H54 (cell line): ENCODE results near the gene GJA1.
A peak's percentile ranks its signal among the peaks of the same experiment; 100 is the strongest.
"Not testable (repeated sequence)": the region's sequence is repeated elsewhere in the genome, so short reads cannot be mapped to it uniquely, and the experiment has no call there.

Experiments
- DNase-seq: peaks from one replicate; pipeline ENCODE4 v3.0.0; 2011; ENCODE audit warnings: low spot score, mixed read lengths; ENCODE audit not compliant: insufficient read length
- FAIRE-seq: peaks from 3 replicates; lab custom pipeline; 2011; peaks lifted over from hg19 to GRCh38; lab: Jason Lieb, UNC
- POLR2A ChIP-seq: IDR thresholded peaks from 2 replicates; pipeline ENCODE4 v1.6.1; 2011; ENCODE audit warnings: low read depth, mild to moderate bottlenecking, low read length

GJA1 gene

GRCh38 chr6:121428872-121429756, 6.3 kb upstream of the GJA1 start:
- no peak for TF ChIP-seq POLR2A

GRCh38 chr6:121430514-121431460, 4.7 kb upstream of the GJA1 start:
- FAIRE-seq (peak; percentile 77), DNase-seq (no peak)
- TF ChIP-seq POLR2A = no peak

More at GRCh38 chr6:121428872-121429756, 6.3 kb upstream of the GJA1 start:
- DNase-seq = no peak
- FAIRE-seq = no peak

- DNase-seq, FAIRE-seq: not testable (repeated sequence)
Observed at GRCh38 chr6:121431776-121432175, 3.7 kb upstream of the GJA1 start.

DNA sequence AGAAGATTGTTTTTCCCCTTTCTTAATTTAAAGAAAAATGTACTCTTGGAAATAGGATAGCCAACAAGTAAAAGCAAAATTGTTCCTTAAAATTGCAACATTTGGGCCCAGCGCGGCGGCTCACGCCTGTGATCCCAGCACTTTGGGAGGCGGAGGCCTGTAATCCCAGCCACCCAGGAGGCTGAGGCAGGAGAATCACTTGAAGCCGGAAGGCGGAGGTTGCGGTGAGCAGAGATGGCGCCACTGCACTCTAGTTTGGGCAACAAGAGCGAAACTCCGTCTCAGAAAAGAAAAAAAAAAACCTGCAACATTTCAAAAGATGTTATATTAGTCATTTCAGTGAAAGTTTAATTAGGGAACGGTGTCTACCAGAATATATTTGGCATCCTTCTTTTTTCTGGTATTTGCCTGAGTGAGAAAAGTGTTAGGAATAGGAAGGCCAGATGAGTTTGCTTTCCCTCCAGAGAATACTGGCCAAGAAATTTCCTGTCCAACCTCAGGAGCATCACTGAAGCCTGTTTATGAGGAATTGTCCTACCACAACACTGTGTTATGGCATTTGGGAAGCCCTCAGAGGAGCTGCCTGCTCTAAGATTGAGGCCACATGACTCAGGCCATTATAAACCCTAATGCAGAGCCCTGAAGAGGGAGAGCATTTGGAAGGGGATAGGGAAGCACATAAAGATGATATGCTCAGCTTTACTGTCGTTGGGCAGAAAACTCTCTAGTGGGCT, 1.2 kb upstream of the GJA1 start:
- no peak for TF ChIP-seq POLR2A
- FAIRE-seq (no peak), DNase-seq (no peak)

DNA sequence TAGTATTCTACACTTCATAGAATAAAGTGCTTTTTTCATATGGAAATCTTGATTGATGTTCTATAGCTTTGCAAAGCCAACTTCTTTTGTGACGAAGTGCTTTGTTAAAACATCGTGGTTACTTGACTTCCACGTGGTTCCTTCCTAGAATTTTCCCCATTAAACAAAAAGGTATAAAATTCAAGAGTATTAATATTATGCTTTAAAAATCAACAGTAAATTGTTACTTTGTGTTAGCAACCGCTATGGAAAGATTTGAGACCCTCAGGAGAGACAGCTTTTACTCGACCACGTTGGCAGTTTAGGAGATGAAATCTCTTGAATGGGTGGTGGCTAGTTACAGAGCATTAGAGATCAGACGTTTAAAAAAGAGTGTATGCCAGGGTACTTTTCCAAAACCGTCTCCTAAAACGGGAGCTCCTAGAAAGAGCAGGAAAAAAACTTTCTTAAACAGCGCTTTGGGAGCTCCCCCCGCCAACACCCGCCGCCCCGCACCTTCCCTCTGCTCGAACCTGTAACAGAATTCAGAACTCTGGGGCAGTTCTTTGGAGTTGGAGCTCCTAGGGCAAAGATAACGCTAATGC, 920 bp downstream of the GJA1 start:
- TF ChIP-seq POLR2A = no peak
- FAIRE-seq (no peak), DNase-seq (no peak)

GRCh38 chr6:121436960-121437850, 1.8 kb downstream of the GJA1 start:
- no peak for TF ChIP-seq POLR2A
- DNase-seq = peak; percentile 15
- no peak for FAIRE-seq

DNA sequence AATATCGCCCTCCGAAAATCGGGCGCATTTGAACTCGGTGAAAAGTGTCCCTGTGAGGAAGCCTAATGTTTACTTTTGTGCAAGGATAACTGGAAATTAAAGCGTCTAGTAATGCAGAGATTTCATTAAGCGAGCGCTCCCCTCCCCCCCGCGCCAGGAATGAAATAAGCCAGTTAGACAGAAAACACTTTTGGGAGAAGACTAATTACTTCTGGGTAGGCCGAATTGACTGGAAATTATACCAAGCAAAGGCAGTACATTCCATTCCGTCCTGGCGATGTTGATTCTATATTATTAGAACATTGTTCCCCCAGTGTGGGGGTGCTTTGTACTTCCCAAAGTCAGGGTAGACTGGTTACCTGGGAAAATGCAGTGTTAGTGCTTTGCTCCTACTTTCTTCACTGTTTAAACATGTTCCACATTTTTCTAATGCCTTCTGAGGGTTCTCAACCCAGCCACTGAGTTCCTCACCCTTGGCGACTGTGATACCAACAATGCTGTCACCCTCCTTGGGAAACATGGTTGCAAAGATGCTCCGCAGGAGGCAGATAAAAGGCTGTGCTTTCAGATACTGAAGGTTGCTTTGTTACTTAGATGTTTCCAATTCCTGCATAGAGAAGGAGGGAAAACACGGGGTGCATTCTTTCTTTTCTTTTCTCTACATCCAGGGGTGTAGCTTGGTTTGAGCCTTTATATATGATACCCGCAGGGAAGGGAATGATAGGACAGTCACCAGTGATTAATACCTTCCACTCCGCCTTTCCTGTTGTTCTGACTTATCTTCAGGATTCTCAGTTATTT, 2.6 kb downstream of the GJA1 start:
- FAIRE-seq (no peak), DNase-seq (no peak)
- no peak for TF ChIP-seq POLR2A

- FAIRE-seq (no peak), DNase-seq (no peak)
- TF ChIP-seq POLR2A = no peak
Observed at GRCh38 chr6:121438869-121439268, 3.4 kb downstream of the GJA1 start.

DNA sequence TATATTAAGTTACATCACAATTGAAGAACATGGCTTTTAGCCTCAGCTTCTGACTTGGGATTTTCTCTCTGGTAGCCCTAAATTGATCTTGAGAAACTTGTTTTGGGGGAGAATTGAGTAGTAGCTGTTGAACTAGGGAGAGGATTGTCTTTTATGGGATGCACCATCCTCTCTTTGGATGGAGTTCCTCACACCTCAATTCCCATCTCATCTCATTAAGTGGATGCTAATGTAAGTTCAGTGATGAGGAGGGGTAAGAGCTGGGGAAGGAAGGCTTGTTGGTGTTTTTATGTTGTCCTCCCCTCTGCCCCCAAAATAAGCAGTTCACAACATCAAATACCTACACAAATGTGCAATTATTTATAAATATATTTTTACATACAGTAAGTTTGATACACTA, 4.0 kb downstream of the GJA1 start:
- FAIRE-seq = no peak
- no peak for TF ChIP-seq POLR2A
- no peak for DNase-seq

DNA sequence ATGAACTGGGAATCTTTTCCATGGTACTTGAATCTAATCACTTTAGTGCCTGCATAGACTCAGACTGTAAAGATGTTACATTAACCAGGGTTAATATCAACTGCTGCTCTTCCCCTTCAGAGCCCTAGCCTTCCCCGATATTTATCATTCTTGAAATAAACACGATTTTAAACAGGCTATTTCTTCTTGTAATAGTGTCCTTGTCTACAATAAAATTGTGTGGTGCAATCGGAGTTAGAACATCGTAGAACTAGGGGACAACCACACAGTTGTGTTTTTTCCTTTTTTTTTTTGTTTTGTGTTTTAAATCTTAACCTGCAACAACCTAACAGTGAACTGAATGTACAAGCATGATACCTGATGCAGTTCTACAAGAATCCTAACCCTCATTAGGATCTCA, 4.5 kb downstream of the GJA1 start:
- DNase-seq (no peak), FAIRE-seq (no peak)
- no peak for TF ChIP-seq POLR2A

DNA sequence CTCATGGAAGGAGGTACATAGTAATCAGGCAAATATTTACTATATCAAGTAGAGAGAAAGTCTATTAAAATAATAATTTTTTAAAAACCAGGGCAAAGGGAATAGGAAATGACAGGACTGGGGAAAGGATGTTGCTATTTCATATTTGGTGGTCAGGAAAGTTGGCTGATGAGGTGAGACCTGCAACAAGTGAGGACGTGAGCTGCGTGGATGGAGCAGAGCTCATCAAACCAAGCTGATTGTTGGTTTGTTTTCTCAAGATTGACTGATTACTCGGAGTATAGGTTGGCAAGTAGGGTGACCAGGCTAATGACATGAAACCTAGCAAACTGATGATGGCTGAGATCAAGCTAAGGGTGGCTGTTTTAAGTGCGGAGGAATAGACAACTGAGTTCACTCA, 6.0 kb downstream of the GJA1 start:
- no peak for DNase-seq
- no peak for FAIRE-seq
- TF ChIP-seq POLR2A = no peak

- no peak for FAIRE-seq
Observed at GRCh38 chr6:121442576-121442975, 7.1 kb downstream of the GJA1 start.

More at GRCh38 chr6:121442576-121442975, 7.1 kb downstream of the GJA1 start:
- TF ChIP-seq POLR2A = no peak
- DNase-seq = no peak
